ENCODE measurements around the gene KCNJ9. TPM values are rescaled to one million over a fixed set of nuclear protein-coding genes. Genes with fewer than 3 reads are reported as not detected.
"Not testable (repeated sequence)": the region's sequence is repeated elsewhere in the genome, so short reads cannot be mapped to it uniquely, and the experiment has no call there.

Gene KCNJ9
- total RNA-seq, 2 experiments from 2014 or later = 0.04 to 0.05 TPM

DNA sequence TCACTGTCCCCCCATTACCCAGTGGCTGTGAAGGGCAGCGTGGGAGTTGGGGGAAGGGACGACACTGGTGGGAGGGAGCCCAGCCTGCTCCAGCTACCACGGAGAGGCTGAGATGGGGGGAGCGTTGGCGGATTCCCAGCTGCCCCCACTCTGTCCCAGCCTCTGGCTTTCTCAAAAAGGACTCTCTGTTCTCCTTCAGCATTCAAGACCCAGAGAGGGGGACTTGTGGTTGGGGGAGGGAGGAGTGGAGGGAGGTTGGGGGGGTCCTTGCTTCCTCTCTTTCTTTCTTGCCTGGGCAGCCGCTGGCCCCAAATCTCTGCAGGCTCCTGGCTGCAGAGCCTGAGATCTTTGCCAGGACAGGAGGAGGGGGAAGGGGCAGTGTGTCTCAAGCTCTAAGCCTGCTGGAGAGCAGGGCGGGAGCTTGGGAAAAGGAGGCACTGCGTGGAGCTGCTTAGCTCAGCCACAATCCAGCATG is 36.4 kb downstream of the KCNJ9 start:
- CTCF ChIA-PET = interaction anchor here (1.8 kb wide), 1 partner anchor 74 kb away, joined by 6 read pairs; no protein-coding TSS in a partner anchor
- intact Hi-C loops (cut with DNase I, micrococcal nuclease) = no loop called here
- H3K36me3 Mint-ChIP-seq (ENCODE audit: low read depth) = no peaks in the 10 kb centered on the region
- DNase-seq = no peak
- POLR2A ChIA-PET = no interaction called here
- no peaks in the 10 kb centered on the region for H3K4me1 Mint-ChIP-seq
- H3K4me3 Mint-ChIP-seq = no peak overlapping the region
- peaks cover 9% of the 10 kb centered on the region for H3K27me3 Mint-ChIP-seq
- no peak for ATAC-seq
- no peaks in the 10 kb centered on the region for H3K9me3 Mint-ChIP-seq (ENCODE audit: low read depth)
- H3K27ac Mint-ChIP-seq = no peak overlapping the region

DNA sequence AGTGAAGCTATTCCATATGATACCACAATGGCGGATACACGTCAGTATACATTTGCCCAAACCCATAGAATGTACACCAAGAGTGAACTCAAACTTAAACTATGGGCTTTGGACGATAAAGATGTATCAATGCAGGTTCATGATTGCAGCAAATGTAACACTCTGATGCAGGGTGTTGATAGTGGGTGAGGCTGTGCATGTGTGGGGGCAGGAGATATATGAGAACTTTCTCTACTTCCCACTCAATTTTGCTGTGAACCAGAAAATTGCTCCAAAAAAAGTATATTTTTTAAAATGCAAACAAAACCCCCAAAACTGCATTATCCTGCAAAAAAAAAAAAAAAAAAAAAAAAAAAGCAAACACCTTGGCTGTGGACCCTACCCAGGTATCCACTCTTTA is 37.6 kb downstream of the KCNJ9 start:
- no peaks in the 10 kb centered on the region for H3K4me1 Mint-ChIP-seq
- ATAC-seq = no peak
- H3K4me3 Mint-ChIP-seq = no peak overlapping the region
- DNase-seq = no peak
- intact Hi-C loops (cut with DNase I, micrococcal nuclease) = no loop called here
- no peaks in the 10 kb centered on the region for H3K36me3 Mint-ChIP-seq (ENCODE audit: low read depth)
- H3K27ac Mint-ChIP-seq = no peak overlapping the region
- ChIA-PET CTCF (no interaction called here), POLR2A (no interaction called here)
- peaks cover 9% of the 10 kb centered on the region for H3K27me3 Mint-ChIP-seq
- H3K9me3 Mint-ChIP-seq (ENCODE audit: low read depth) = no peaks in the 10 kb centered on the region

DNA sequence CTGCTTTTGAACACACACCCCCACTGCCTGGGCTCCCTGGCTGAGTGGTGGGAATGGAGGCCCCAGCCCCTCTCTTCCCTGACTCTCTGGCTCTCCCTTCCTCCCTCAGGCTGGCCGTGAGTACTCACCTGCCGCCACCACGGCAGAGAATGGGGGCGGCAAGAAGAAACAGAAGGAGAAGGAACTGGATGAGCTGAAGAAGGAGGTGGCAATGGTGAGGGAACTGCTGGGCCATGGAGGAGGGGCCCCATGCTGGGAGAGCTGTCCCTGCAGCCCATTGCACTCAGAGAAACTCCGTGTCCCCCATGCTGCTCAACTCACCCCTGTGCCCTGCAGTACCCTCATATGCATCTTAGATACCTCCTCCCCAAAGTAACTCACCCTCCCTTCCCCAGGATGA is 39.5 kb downstream of the KCNJ9 start:
- Mint-ChIP-seq H3K27ac (no peak overlapping the region), H3K27me3 (peaks cover 7% of the 10 kb centered on the region), H3K4me3 (no peak overlapping the region), H3K9me3 (ENCODE audit: low read depth) (no peaks in the 10 kb centered on the region), H3K4me1 (no peaks in the 10 kb centered on the region), H3K36me3 (ENCODE audit: low read depth) (no peaks in the 10 kb centered on the region)
- no peak for DNase-seq
- CTCF ChIA-PET = interaction anchor here (0.6 to 1.2 kb wide), 2 partner anchors 18 to 918 kb away, joined by 4 read pairs; partner anchors contain the start of gene TSTD1
- POLR2A ChIA-PET = no interaction called here
- intact Hi-C loops (cut with DNase I, micrococcal nuclease) = no loop called here
- ATAC-seq = no peak

DNA sequence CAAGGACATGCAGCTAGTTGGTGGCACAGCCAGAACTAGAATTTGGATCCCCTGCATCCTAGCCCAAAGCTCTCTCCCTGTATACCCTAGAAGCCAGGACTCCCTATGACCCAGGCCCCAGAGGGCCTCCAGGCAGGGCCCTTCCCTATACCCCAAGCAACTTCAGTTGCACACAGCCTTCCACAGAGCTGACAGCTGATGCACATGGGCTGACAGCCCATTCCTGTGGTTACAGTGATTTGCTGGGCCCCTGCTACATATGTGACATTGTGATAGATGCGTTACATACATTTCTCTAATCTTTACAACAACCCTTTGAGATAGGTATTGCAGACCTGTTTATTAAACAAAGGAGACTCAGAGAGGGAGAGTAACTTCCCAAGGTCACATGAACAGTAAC is 40.0 kb downstream of the KCNJ9 start:
- intact Hi-C loops (cut with DNase I, micrococcal nuclease) = no loop called here
- H3K4me3 Mint-ChIP-seq = no peak overlapping the region
- ATAC-seq = no peak

DNA sequence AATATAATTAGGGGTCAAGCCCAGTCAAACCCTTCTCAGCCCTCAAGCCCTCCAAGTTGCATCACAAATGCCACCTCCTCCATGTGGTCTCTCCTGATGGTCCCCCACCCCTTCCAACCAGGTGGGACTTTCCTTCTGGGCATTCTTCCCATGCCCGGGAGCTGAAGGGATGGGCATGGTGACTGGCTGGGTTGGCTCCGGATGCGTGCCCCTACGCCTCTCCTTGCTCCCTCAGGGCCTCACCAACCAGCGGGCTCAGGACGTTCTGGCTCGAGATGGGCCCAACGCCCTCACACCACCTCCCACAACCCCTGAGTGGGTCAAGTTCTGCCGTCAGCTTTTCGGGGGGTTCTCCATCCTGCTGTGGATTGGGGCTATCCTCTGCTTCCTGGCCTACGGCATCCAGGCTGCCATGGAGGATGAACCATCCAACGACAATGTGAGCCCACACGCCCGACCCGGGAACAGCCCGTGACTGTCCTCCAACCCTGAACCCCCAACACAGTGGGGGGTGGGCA is 41.7 kb downstream of the KCNJ9 start:
- intact Hi-C loops (cut with DNase I, micrococcal nuclease) = no loop called here
- H3K36me3 Mint-ChIP-seq (ENCODE audit: low read depth) = no peaks in the 10 kb centered on the region
- no peak for ATAC-seq
- H3K4me3 Mint-ChIP-seq = no peak overlapping the region
- DNase-seq = no peak
- CTCF ChIA-PET = no interaction called here
- H3K4me1 Mint-ChIP-seq = no peaks in the 10 kb centered on the region
- no peak overlapping the region for H3K27ac Mint-ChIP-seq
- POLR2A ChIA-PET = no interaction called here
- H3K9me3 Mint-ChIP-seq (ENCODE audit: low read depth) = no peaks in the 10 kb centered on the region
- peaks cover 2% of the 10 kb centered on the region for H3K27me3 Mint-ChIP-seq

More for the DNA sequence above, 40.0 kb downstream of the KCNJ9 start:
- POLR2A ChIA-PET = no interaction called here
- H3K36me3 Mint-ChIP-seq (ENCODE audit: low read depth) = no peaks in the 10 kb centered on the region
- H3K4me1 Mint-ChIP-seq = no peaks in the 10 kb centered on the region
- CTCF ChIA-PET = interaction anchor here (1.2 to 1.4 kb wide), 2 partner anchors 18 to 41 kb away, joined by 4 to 5 read pairs; no protein-coding TSS in a partner anchor
- no peak overlapping the region for H3K27ac Mint-ChIP-seq
- no peaks in the 10 kb centered on the region for H3K9me3 Mint-ChIP-seq (ENCODE audit: low read depth)
- H3K27me3 Mint-ChIP-seq = peaks cover 7% of the 10 kb centered on the region
- DNase-seq = no peak

DNA sequence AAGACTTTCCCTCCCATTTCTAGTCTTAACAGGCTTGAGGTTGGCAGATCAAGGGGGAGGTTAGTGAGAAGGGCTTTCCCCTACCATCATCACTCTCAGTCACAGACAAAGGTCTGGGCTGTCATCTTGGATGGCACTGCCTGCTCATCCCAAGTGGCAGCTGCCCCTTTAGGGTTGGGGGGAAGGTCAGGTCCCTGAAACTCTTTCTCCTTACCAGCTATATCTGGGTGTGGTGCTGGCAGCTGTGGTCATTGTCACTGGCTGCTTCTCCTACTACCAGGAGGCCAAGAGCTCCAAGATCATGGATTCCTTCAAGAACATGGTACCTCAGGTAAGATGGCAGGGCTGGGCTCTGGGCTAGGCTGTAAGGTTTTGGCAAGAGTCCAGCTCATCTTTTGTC is 42.4 kb downstream of the KCNJ9 start:
- Mint-ChIP-seq H3K4me3 (no peak overlapping the region), H3K9me3 (ENCODE audit: low read depth) (no peaks in the 10 kb centered on the region), H3K36me3 (ENCODE audit: low read depth) (no peaks in the 10 kb centered on the region), H3K27ac (no peak overlapping the region), H3K27me3 (no peaks in the 10 kb centered on the region), H3K4me1 (no peaks in the 10 kb centered on the region)
- intact Hi-C loops (cut with DNase I, micrococcal nuclease) = no loop called here
- no peak for ATAC-seq
- no peak for DNase-seq
- CTCF ChIA-PET = interaction anchor here (0.7 to 0.8 kb wide), 2 partner anchors 38 to 382 kb away, joined by 3 read pairs; no protein-coding TSS in a partner anchor
- POLR2A ChIA-PET = no interaction called here

DNA sequence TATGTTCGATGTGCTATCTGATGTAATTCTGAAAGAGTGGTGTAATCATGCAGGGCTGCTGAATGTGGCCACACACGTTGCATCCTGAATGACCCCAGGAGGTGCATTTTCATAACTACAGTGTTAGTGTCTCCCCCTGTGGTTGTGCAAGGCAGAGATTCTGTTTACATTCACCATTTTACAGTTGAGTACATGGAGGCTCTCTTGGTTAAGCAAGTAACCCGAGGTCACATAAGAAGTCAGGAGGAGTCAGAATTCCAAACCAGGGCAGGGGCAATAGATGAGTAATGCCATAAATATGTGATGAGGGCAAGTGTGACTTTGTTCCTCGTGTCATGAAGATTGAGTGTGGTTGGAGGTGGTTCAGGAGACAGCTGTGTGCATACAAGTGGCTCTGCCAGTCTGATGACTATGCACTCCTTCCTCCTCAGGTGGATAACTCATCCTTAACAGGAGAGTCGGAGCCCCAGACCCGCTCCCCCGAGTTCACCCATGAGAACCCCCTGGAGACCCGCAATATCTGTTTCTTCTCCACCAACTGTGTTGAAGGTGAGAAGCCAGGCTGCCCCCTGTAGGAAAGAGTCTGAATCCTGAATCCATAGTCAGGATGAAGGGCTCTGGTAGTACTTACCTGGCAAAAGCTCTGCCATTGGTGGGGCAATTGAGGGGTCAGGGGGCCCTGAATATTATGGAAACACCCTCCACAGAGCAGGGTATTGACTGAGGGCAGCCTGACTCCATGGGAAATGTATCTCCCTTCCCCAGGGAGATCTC is 43.6 kb downstream of the KCNJ9 start:
- intact Hi-C loops (cut with DNase I, micrococcal nuclease) = no loop called here
- no peaks in the 10 kb centered on the region for H3K36me3 Mint-ChIP-seq (ENCODE audit: low read depth)
- no peaks in the 10 kb centered on the region for H3K9me3 Mint-ChIP-seq (ENCODE audit: low read depth)
- ChIA-PET CTCF (interaction anchor here (0.7 to 1.0 kb wide), 2 partner anchors 15 to 39 kb away, joined by 3 read pairs; no protein-coding TSS in a partner anchor), POLR2A (no interaction called here)
- no peaks in the 10 kb centered on the region for H3K4me1 Mint-ChIP-seq
- no peak overlapping the region for H3K4me3 Mint-ChIP-seq
- DNase-seq (no peak), ATAC-seq (no peak)
- H3K27me3 Mint-ChIP-seq = peaks cover 2% of the 10 kb centered on the region
- H3K27ac Mint-ChIP-seq = no peak overlapping the region

DNA sequence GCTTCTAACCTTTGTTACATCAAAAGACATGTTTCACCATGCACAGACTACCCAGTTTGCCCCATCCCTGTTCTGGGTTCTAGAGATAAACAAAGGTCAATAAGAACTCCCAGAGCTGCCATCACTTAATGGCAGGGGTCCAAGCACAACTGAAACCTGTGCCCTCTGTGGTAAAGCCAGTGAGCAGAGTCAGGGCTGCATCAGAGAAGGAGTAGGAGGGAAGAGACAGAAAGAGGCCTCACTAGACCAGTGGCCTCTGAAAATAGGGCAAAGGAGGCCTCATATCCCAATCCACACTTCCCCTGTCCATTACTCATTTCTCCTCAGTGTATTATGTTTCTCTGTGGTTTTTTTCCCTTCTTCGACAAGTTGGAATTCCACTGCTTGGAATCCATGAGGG is 44.4 kb downstream of the KCNJ9 start:
- ChIA-PET CTCF (no interaction called here), POLR2A (no interaction called here)
- Mint-ChIP-seq H3K4me3 (no peak overlapping the region), H3K27ac (no peak overlapping the region), H3K36me3 (ENCODE audit: low read depth) (no peaks in the 10 kb centered on the region), H3K27me3 (peaks cover 2% of the 10 kb centered on the region), H3K4me1 (no peaks in the 10 kb centered on the region), H3K9me3 (ENCODE audit: low read depth) (no peaks in the 10 kb centered on the region)
- ATAC-seq = no peak
- intact Hi-C loops (cut with DNase I, micrococcal nuclease) = no loop called here
- no peak for DNase-seq

DNA sequence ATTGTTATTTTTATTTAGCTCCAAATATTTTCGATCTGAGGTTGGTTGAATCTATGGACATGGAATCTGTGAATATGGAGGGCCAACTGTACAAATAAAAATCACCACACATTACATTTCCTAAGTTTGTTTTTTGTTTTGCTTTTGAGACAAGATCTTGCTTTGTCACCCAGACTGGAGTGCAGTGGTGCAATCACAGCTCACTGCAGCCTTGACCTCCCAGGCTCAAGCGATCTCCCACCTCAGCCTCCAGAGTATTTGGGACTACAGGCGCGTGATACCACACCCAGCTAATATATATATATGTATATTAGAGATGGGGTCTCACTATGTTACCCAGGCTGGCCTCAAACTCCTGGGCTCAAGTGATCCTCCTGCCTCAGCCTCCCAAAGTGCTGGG is 45.0 kb downstream of the KCNJ9 start:
- intact Hi-C loops (cut with DNase I, micrococcal nuclease); ATAC-seq; H3K4me1 Mint-ChIP-seq; H3K4me3 Mint-ChIP-seq; H3K27me3 Mint-ChIP-seq; POLR2A ChIA-PET; CTCF ChIA-PET; H3K36me3 Mint-ChIP-seq (ENCODE audit: low read depth); DNase-seq; H3K27ac Mint-ChIP-seq; H3K9me3 Mint-ChIP-seq (ENCODE audit: low read depth): not testable (repeated sequence)

DNA sequence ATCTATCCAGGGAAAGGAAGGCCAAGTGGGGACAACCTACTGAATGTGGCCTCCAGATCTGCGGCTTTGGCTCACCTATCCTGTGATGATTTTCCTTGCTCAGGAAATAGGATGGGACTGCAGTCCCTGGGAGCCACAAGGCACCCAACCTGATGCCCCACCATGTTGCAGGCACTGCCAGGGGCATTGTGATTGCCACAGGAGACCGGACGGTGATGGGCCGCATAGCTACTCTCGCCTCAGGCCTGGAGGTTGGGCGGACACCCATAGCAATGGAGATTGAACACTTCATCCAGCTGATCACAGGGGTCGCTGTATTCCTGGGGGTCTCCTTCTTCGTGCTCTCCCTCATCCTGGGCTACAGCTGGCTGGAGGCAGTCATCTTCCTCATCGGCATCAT is 46.0 kb downstream of the KCNJ9 start:
- ATAC-seq (no peak), DNase-seq (no peak)
- CTCF ChIA-PET = interaction anchor here (0.7 kb wide), 1 partner anchor 250 kb away, joined by 3 read pairs; no protein-coding TSS in a partner anchor
- intact Hi-C loops (cut with DNase I, micrococcal nuclease) = no loop called here
- Mint-ChIP-seq H3K36me3 (ENCODE audit: low read depth) (no peaks in the 10 kb centered on the region), H3K27me3 (peaks cover 2% of the 10 kb centered on the region), H3K4me3 (no peak overlapping the region), H3K27ac (no peak overlapping the region), H3K9me3 (ENCODE audit: low read depth) (no peaks in the 10 kb centered on the region), H3K4me1 (no peaks in the 10 kb centered on the region)
- POLR2A ChIA-PET = no interaction called here

DNA sequence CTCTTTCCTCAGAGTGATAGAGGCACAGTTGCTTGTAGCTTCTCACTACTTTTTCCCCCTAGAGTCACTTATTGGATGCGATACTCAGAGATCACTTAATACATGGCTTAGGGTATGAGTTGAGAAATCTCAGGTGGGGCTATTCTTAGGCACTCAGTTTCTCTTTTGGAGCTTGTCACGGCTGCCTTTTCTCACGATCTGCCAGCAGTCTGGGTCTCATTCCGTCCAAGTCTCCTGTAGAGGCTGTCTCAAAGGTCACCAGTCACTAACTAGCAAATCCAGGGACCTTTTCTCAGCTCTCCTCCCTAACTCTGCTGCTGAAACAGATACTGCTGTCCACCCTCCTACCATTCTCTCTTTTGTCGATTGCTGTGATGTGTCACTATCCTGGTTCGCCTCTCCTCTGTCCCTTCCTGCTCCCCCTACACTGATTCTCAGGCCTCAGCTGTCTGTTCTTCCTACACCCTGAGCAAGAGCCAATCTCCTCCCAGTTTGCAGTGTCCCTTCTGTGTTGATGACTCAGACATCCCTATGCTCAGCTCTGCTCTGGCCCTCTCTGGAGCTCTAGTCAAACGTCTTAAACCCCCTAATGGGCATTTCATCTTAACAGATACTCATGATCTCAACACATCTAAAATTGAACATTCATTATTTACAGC is 46.7 kb downstream of the KCNJ9 start:
- intact Hi-C loops (cut with DNase I, micrococcal nuclease) = no loop called here
- no peak for DNase-seq
- Mint-ChIP-seq H3K27me3 (peaks cover 2% of the 10 kb centered on the region), H3K4me1 (no peaks in the 10 kb centered on the region), H3K36me3 (ENCODE audit: low read depth) (no peaks in the 10 kb centered on the region), H3K9me3 (ENCODE audit: low read depth) (no peaks in the 10 kb centered on the region), H3K4me3 (no peak overlapping the region), H3K27ac (no peak overlapping the region)
- no peak for ATAC-seq
- POLR2A ChIA-PET = no interaction called here
- CTCF ChIA-PET = interaction anchor here (1.0 kb wide), 1 partner anchor 50 kb away, joined by 6 read pairs; no protein-coding TSS in a partner anchor

DNA sequence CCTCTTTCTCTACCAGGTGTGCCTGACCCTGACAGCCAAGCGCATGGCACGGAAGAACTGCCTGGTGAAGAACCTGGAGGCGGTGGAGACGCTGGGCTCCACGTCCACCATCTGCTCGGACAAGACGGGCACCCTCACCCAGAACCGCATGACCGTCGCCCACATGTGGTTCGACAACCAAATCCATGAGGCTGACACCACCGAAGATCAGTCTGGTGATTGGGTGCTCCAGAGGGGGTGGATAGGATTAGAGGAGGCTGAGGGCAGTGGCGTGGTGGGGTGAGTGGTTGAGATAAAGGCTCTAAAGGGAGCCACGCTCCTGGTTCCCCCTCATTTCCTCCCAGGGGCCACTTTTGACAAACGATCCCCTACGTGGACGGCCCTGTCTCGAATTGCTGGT is 47.3 kb downstream of the KCNJ9 start:
- H3K27me3 Mint-ChIP-seq = peaks cover 2% of the 10 kb centered on the region
- no peaks in the 10 kb centered on the region for H3K36me3 Mint-ChIP-seq (ENCODE audit: low read depth)
- no peak overlapping the region for H3K4me3 Mint-ChIP-seq
- ChIA-PET POLR2A (no interaction called here), CTCF (interaction anchor here (0.6 to 1.0 kb wide), 3 partner anchors 25 to 544 kb away, joined by 3 to 6 read pairs (median 3); no protein-coding TSS in a partner anchor)
- DNase-seq = no peak
- no peaks in the 10 kb centered on the region for H3K4me1 Mint-ChIP-seq
- intact Hi-C loops (cut with DNase I, micrococcal nuclease) = no loop called here
- ATAC-seq = no peak
- H3K9me3 Mint-ChIP-seq (ENCODE audit: low read depth) = no peaks in the 10 kb centered on the region
- H3K27ac Mint-ChIP-seq = no peak overlapping the region

All from activated CD4-positive, alpha-beta T cell treated with anti-CD3 and anti-CD28 coated beads for 36 hours (primary cell).